ENCODE results near the gene LSAMP. TPM values are rescaled to one million over a fixed set of nuclear protein-coding genes. Genes with fewer than 3 reads are reported as not detected.

The LSAMP gene
- total and polyA plus RNA-seq, 2 donors (not counting 3 experiments of a cell fraction or from before 2014, with no cell fraction given), result not detected

GRCh38 chr3:116492379-116492778, 47.1 kb upstream of the LSAMP start:
- H3K4me3 ChIP-seq (replicated peaks in 1 of 3; ENCODE audit: insufficient read depth in 1 of 3, low read depth in 1 of 3, low read length in 3 of 3), result no peak overlapping the region
- no peaks in the 10 kb centered on the region for H3K36me3 ChIP-seq (ENCODE audit: control insufficient read depth in 2 of 2, extremely low read depth in 1 of 2, insufficient read depth in 2 of 2, low read length in 2 of 2)
- no peak for TF ChIP-seq POLR2AphosphoS5 (IDR thresholded peaks at IDR 0.05; ENCODE audit: insufficient read depth, low read depth, low read length)
- no peak for TF ChIP-seq GATA2 (IDR thresholded peaks at IDR 0.05; ENCODE audit: insufficient read depth, insufficient read length, low read depth, low read length)
- TF ChIP-seq FOS (IDR thresholded peaks at IDR 0.05; ENCODE audit: borderline replicate concordance, insufficient read depth, low read length), result no peak
- POLR2A ChIA-PET, result no interaction called here
- no peaks in the 10 kb centered on the region for H3K79me2 ChIP-seq (ENCODE audit: control insufficient read depth, insufficient read depth, low read length)
- DNase-seq (ENCODE audit: low read depth, low spot score) (no peak), FAIRE-seq (no peak)
- intact Hi-C loops (cut with micrococcal nuclease) (no loop called here), dilution Hi-C loops (cut with MboI; ENCODE audit: extremely low pct_ligation_motif_present, low sequenced_read_pairs) (no loop called here)
- H3K27me3 ChIP-seq (ENCODE audit: control insufficient read depth in 2 of 2, insufficient read depth in 2 of 2, low read length in 2 of 2), result no peaks in the 10 kb centered on the region
- CTCF ChIA-PET, result no interaction called here
- H2AFZ ChIP-seq (ENCODE audit: low read depth, low read length), result no peak overlapping the region
- no peaks in the 10 kb centered on the region for H3K9me1 ChIP-seq (replicated peaks; ENCODE audit: control insufficient read depth, extremely low read depth, insufficient read depth, low read length)
- H3K4me1 ChIP-seq (ENCODE audit: control insufficient read depth, extremely low read depth, insufficient read depth, low read length), result no peaks in the 10 kb centered on the region
- no TSS peak for BruUV-seq (replicated peaks)
- H4K20me1 ChIP-seq (replicated peaks; ENCODE audit: control insufficient read depth, extremely low read depth, insufficient read depth, low read length), result no peaks in the 10 kb centered on the region
- no peak overlapping the region for H3K9ac ChIP-seq (replicated peaks; ENCODE audit: extremely low read depth, insufficient read depth, low read length)
- no peak overlapping the region for H3K4me2 ChIP-seq (ENCODE audit: insufficient read depth, low read length)
- peaks cover 5% of the 10 kb centered on the region for H3K9me3 ChIP-seq (replicated peaks; ENCODE audit: control insufficient read depth, insufficient read depth, low read length)
- H3K27ac ChIP-seq (ENCODE audit: insufficient read depth, low read depth, low read length), result no peak overlapping the region

GRCh38 chr3:116483135-116483534, 37.8 kb upstream of the LSAMP start:
- no peaks in the 10 kb centered on the region for H4K20me1 ChIP-seq (replicated peaks; ENCODE audit: control insufficient read depth, extremely low read depth, insufficient read depth, low read length)
- dilution Hi-C loops (cut with MboI; ENCODE audit: extremely low pct_ligation_motif_present, low sequenced_read_pairs) (no loop called here), intact Hi-C loops (cut with micrococcal nuclease) (no loop called here)
- no peak overlapping the region for H3K27ac ChIP-seq (ENCODE audit: insufficient read depth, low read depth, low read length)
- H3K9me1 ChIP-seq (replicated peaks; ENCODE audit: control insufficient read depth, extremely low read depth, insufficient read depth, low read length), result no peaks in the 10 kb centered on the region
- no peak overlapping the region for H3K4me2 ChIP-seq (ENCODE audit: insufficient read depth, low read length)
- no peak overlapping the region for H3K9ac ChIP-seq (replicated peaks; ENCODE audit: extremely low read depth, insufficient read depth, low read length)
- no peaks in the 10 kb centered on the region for H3K27me3 ChIP-seq (ENCODE audit: control insufficient read depth in 2 of 2, insufficient read depth in 2 of 2, low read length in 2 of 2)
- H3K4me1 ChIP-seq (ENCODE audit: control insufficient read depth, extremely low read depth, insufficient read depth, low read length), result no peaks in the 10 kb centered on the region
- no peak for DNase-seq (ENCODE audit: low read depth, low spot score)
- no peak for FAIRE-seq
- no peak overlapping the region for H3K4me3 ChIP-seq (replicated peaks in 1 of 3; ENCODE audit: insufficient read depth in 1 of 3, low read depth in 1 of 3, low read length in 3 of 3)
- H2AFZ ChIP-seq (ENCODE audit: low read depth, low read length), result no peak overlapping the region
- BruUV-seq (replicated peaks), result no TSS peak
- H3K79me2 ChIP-seq (ENCODE audit: control insufficient read depth, insufficient read depth, low read length), result no peaks in the 10 kb centered on the region
- TF ChIP-seq FOS (IDR thresholded peaks at IDR 0.05; ENCODE audit: borderline replicate concordance, insufficient read depth, low read length) (no peak), EZH2 (IDR thresholded peaks at IDR 0.05; ENCODE audit: borderline replicate concordance, low read depth, low read length, severe bottlenecking) (no peak), CTCF (IDR thresholded peaks at IDR 0.05; ENCODE audit: extremely low read depth in 1 of 2, insufficient read depth in 1 of 2, low read depth in 1 of 2, low read length in 2 of 2) (no peak)
- TF ChIP-seq, protein P1, sequence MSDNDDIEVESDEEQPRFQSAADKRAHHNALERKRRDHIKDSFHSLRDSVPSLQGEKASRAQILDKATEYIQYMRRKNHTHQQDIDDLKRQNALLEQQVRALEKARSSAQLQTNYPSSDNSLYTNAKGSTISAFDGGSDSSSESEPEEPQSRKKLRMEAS (IDR thresholded peaks at IDR 0.05; ENCODE audit: insufficient read depth, insufficient read length), result no peak
- POLR2A ChIA-PET, result no interaction called here
- H3K36me3 ChIP-seq (ENCODE audit: control insufficient read depth in 2 of 2, extremely low read depth in 1 of 2, insufficient read depth in 2 of 2, low read length in 2 of 2), result no peaks in the 10 kb centered on the region
- peaks cover 4% of the 10 kb centered on the region for H3K9me3 ChIP-seq (replicated peaks; ENCODE audit: control insufficient read depth, insufficient read depth, low read length)
- CTCF ChIA-PET, result no interaction called here
